NCI-H748 treated with DMSO at 0.1 percent for 48 hours (cell line): ENCODE data around the gene AFAP1.

Experiments used
- DNase-seq: peaks from one replicate; lab custom pipeline; 2025; lab: John Stamatoyannopoulos, UW

The AFAP1 gene

DNA sequence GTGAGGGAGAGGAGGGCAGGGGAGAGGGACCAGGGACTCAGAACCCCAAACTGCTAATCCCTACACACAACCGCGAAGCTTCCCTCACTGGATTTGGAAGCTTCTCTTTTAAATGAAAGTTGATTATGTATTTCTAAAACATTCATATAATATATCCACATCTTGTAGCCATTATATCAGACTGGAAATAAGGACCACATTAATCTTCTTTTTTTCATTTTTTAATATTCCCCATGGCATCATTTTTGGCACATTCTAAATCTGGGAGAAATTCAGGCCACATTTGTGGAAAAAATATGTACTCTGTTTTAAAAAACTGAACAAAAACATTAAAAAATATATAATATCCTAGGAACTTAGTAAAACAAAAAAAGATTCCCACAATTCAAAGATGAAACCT, 97.8 kb downstream of the AFAP1 start:
- no peak for DNase-seq

DNA sequence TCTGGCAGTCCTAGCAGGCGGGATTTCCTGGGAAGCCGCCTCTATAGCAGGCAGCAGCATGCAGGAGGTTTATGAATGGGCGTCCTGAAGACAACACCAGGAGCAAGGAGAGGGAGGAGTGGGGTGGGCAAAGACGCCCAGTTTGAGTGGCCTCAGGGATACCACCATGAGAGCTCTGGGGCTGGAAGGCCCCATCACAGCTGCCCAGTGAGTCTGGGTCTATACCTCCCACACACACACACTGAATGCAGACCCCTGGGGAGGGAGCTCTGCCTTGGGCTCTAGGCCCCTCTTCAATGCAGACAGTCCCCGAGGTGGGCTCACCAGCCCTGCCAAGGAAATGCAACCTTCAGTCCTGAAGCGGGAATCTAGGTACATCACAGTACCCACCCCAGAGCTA, 98.6 kb downstream of the AFAP1 start:
- no peak for DNase-seq

DNA sequence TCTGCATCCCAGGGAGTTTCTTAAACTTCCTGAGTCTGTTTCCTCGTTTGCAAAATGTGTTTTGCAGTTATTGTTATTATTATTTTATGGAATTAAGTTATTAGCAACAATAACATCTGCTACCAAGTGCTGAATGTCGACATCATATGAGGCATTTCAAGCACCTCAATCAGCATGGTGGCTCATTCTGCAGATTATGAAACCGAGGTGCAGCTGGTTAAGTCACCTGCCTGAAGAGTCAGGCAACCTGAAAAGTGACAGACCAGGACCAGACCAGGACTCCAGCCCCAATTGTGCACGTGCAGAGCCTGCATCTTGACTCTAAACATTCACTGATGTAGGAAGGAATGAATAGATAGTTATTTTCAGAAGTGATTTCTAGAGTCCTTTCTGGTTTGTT, 99.8 kb downstream of the AFAP1 start:
- no peak for DNase-seq

DNA sequence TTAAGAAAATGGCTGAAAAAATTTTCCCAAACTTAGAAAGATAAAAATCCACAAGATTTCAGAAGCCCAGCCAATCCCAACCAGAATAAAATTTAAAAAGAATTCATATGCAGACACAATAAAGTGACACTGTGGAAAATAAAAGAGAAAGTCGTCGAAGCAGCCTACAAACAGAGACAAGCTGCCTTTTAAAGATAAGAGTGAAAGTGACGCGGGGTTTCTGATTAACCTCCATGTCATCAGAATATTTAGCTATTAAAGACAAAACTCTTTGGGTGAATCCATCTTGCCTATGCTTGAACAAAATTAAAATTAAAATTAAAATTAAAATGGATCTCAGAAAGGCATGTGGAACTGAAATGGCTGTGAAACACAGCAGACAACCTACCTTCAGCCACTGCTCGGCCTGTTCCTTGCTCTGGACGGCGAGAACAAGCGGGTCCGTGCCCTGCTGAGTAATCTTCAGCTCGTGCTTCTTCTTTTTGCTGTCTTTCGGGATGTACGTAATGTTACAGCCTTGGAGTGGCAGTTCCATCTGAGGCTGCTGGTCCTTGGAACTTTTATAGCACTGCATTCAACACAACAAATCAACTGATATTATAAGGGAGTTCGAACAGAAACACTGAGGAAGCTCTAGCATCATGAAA, 101.4 kb downstream of the AFAP1 start:
- DNase-seq = no peak

DNA sequence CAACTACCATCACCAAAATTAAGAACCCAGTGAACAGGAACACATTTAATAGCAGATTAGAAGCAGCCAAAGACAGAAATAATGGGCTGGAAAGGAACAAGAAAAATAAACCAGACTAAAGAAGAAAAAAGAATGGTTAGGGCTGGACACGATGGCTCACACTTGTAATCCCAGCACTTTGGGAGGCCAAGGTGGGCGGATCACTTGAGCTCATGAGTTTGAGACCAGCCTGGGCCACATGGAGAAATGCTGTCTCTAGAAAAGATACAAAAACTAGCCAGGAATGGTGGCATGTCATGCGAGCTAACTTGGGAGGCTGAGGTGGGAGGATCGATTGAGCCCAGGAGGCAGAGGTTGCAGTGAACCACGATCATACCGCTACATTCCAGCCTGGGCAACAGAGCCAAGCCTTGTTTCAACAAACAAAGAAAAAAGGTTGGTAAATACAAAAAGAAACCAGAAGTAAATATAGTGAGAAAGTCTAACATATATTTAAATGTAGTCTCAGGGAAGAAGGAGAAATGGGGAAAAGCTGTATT, 102.0 kb downstream of the AFAP1 start:
- DNase-seq = no peak

DNA sequence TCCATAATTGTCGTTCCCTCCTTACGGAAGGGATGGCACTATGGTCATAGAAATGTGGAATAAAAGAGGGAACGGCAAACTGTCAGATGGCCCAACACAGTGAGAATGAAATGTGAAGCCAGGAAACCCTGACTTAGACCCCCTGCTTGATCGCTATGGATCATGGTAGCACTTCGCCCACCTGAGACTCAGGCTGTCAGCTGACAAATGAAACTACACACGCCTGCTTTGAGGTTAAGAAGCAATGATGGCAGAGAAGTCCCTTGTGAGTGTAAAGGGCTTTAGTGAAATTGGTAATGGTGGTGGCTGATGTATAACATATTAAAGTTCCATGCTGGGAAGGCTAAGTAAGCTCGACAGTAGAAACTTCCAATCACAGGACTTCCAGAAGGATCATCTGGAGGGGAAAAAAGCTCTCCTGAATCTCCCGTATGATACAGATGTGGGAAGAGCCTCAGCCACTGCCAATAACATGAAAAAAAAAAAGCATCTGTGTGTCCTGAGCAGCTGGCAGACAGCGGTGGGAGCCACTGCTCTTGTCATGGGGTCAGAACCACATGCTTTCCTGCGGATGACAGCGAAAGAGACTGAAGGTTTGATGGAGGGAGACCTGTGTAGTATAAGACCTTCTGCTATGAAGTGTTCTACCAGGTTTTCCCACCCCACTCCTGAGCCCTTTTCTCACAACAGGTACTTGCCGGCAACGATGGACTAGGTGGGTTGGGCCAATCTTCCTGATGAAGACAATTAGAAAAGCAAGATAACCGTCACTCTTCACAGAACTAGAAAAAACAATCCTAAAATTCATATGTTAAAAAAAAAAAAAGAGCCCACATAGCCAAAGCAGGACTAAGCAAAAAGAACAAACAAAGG, 107.6 kb downstream of the AFAP1 start:
- no peak for DNase-seq

DNA sequence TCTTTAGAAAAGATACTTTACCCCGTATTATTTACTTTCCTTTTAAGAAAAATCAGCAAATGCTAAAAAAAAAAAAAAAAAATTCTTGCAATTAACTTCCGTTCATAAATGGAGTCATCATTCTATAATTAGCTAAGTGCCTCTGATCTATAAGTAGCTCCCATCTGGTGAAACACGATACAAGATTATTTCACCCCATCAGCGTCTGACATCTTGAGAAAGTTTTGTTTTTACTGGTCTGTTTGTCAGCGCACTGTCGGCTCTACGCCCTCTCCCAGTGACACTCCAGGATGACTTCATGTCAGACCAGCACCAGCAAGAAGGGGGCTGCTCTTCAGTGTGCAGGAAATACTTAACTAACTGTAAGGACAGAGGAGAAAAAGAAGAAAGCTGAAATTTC, 108.3 kb downstream of the AFAP1 start:
- no peak for DNase-seq

DNA sequence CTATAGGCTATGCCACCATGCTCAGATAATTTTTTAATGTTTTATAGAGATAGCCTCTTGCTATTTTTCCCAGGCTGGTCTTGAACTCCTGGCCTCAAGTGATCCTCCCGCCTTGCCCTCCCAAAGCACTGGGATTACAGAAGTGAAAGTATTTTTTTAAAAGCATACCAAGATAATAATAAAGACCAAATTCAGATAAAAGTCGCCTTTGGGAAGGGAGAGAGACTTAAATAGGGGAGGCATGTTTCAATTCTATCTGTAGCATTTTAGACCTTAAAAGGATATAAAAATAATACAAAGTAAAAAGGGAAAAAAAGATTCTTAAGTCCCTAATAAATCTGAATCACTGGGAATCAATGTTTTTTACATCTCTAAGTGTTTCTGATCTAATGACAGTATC, 108.9 kb downstream of the AFAP1 start:
- DNase-seq = no peak

DNA sequence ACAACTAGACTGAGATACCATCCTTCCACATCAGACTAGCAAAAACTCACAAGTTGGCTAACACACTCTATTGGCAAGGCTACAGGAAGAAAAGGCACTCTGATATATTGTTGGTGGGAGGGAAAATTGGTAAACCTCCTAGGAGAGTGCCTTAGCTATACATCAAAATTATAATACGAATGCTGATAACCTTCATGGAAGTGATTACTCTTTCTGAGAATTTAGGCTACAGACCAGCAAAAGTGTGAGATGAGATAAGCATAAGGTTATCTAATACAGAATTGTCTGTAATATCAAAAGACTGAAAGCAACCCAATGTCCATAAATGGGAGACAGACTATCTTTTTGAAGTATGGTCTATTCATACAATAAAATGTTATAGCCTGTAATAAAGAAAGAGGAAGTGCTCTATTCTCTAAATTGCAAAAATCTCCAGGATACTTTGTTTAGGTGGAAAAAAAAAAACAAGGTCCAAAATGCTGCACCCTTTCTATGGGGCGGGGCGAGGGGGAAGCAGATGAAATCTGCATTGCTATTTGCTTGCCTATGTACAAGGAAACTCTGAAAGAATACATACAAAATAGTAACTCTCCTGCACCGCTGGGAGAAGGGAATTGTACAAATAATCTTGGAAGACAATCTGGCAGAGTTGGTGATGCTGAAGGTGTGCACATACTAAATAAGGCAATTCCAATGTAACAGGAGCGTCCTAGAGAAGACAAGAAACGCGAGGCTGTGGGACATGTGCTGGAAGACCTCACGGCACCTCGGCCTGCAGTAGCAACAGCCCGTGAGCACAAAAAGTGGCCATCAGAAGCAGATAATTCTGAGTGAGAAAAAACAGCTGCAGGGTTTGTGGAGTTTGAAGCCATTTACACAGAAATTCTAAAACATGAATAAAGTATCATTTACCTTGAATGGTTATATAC, 109.7 kb downstream of the AFAP1 start:
- DNase-seq = no peak

DNA sequence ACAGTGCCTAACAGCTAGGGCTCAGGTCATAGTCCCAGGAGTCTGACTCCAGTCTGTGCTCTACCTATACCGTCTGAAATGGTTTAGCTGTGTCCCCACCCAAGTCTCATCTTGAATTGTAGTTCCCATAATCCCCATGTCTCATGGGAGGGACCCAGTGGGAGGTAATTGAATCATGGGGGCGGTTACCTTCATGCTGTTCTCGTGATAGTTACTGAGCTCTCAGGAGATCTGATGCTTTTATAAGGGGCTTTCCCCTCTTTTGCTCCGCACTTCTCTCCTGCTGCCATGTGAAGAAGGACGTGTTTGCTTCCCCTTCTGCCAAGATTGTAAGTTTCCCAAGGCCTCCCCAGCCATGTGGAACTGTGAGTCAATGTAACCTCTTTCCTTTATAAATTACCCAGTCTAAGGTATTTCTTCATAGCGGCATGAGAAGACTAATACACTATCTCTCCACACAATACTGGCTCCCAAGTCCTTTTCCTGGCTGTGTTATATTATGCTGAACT, 110.8 kb downstream of the AFAP1 start:
- no peak for DNase-seq

DNA sequence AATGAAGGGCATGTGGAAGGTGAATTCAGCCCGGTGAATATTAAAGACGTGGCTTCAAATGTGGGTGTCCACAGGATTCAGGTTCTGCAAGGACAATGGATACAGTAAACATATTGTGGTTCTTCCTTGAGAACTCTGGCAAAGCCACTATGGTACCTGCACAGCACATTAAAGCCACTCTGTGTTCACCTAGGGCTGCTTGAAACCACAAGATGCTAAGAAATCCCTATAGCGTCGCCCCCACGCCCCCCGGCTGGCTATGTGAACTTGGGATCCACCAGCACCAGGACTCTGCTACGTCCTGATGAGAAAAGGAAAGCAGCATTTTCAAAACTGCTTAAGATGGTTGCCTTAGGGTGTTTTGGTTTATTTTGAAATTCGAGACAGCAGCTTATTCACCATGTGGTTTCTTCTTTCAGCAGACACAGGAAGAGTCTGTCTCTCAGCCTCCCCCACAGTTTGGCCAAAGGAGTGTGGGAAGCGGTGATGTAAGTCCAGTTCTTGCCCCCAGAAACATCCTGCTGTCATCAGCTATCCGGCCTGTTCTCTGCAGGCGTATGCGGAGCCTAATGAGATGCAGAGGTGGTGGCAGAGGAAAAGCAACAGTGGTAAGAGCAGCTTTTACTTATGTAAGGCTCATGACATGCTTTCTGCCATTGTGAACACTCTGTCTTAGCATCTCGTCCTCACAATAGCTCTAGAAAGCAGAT, 111.5 kb downstream of the AFAP1 start:
- no peak for DNase-seq

DNA sequence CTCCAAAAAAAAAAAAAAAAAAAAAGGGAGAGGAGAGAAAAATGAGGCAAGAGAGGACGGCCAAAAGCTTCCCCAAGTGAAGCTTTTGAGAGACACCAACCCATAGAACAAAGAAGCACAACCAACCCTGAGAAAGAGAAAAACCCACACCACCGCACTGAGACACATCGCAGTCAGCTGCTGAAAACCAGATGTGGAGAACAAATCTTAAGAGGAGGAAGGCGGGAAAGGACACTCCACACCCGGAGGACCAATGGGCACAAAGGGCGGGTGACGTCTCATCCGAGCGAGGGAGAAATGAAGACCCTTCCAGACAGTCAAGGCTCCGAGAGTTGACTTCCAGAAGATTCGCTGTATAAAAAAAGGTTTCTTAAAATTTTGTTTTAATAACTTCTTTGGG, 112.1 kb downstream of the AFAP1 start:
- DNase-seq = no peak

DNA sequence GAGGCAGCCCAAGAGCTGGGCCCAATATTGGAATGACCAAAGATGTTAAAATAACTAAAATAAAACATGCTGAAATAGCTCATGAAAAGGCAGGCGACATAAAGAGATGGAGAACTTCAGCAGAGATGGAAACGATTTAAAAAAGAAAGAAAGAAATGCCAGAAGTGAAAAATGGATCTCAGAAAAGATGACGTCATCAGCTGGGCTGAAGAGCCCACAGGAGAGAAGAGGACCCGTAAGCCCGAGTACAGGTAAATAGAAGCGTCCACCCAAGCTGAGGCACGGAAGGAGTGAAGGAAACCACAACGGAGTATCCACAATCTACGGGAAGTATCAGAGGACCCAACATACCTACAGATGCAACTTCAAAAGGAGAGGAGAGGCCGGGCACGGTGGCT, 112.8 kb downstream of the AFAP1 start:
- DNase-seq = no peak

DNA sequence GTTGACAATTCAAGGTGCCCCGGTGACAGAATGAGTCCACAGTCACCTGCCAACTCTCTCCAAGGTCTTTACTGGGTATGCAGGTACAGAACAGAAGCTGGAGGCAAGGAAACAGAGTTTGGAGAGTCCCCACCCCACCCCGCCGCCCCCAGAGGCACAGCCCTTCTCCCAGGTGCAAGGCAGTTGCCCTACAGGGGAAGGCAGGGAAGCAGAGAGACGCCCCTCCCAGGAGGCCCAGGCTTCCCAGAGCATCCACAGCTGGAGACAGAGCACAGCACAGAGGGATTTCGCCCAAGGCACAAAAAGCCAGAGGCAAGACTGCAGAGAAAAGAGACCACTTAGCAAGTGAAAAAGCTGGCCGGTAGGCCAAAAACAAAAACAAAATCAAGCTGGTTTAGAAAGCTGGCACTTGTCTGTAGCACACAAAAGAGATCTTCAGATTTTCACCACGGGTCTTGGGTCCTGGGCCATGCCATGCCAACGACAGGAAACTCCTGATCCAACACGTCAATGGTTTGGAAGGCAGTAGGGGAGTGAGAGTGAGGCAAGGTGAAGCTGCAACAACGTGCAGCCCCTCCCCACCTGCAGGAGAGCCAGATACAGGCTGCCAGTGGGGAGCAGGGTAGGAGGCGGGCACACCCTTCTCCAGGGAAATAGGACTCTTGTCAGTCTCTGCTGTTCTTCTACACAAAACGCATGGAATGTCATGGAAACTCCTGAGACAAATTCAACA, 113.3 kb downstream of the AFAP1 start:
- no peak for DNase-seq

DNA sequence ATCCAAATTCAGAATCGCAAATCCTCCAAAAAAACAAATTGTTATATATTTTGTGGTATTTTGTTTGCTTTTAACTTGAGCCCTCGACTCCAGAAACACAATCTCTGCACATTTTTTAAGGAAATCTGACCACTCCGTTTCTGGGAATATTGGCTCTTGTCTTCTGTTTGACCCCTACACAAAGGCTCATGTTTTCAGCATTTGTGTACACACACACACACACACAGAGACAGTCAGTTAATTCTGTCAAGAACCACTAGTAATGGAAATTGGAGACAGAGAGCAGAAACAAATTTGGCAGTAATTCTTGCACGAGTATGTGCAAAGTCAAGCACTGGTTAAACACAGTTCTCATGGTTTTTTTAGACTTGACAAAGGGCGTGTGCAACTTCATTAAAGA, 115.4 kb downstream of the AFAP1 start:
- DNase-seq = no peak

DNA sequence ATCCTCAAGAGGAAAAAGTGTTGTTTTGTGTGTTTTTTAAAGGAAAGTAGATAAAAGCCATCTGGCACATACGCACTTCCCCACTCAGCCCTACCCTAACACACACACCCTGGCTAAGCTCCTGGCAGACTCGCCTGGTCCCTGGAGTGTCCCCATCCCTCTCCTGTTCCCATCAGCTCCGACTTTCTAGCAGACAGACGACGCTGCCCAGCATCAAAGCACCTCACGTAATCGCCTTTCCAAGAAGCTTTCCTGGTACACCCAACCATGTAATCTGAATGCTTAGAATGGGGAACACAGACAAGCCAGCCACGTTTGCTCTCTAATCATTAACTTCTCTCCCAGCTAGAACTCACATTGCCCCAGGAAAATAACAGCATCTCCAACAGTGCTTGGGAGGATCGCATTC, 116.2 kb downstream of the AFAP1 start:
- DNase-seq = no peak

DNA sequence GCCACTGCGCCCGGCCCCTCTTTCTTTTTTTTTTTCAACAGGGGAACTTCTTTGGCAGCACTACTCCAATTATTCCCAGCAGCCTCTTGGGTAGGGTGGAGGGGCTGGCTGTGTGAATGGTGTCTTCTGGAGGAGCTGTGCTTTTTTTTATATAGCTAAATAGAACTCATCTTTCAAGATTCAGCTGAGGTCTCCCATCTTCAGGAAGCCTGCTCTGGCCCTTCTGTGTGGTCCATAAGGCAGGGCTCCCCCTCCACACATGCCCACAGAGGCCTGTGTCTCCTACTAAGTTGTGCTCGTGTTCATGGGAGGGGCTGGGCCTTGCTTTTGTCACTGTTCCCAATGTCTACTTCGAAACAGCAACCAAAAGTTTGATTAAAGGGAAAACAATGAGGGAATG, 116.8 kb downstream of the AFAP1 start:
- DNase-seq = no peak

DNA sequence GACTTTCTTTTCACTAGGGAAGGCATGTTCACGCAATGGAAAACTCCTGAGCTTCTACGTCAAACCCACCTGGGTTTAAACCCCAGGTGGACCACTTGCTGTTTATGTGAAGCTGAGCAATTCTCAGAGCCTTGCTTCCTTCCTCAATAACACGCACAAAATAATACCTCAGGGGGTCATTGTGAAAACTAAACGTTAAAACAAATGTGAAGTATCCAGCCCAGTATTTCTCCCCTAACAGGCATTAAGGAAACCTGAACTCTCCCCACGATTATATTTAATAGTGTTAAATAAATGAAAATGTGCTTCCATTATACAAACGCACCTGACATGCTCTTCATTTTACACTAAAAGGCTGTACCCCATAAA, 117.5 kb downstream of the AFAP1 start:
- no peak for DNase-seq

DNA sequence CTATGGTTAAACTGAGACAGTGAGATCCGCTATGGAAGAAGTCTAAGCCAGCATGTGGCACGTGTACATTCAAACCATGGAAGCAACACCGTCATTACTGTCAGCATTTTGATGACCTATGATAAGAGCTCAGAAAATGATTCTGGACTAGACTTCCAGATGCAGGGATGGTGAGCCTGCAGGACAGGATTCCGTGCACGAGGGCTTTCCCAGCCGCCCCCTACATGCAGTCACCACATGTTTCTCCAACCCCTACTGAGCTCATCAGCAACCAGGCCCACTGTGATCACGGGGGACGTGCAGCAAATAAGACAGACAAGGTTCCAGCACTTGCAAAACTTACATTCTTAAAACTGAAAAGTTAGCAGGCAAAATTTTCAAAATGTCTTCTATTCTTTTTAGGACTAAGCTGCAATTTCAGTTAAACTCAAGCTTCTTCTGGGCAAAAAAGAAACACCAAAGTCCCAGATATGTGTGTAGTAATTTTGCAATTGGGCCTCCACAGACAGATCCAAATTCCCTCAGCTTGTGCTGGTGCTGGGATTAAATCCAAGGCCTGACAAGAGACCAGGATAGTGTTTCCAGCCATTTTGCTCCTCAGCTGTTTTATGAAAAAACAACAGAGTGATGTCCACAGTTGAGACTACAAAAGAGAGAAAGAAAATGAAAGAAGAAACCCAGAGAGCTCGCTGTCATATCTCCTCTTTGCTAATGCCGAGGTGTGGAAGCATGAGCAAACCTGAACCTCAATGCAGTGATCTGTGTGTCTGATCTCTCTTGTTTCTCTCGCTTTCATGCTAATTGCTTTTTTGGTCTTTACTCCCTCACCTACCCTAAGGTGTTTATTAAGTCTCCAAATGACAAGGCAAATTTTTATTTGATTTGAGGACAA, 118.2 kb downstream of the AFAP1 start:
- no peak for DNase-seq
